ENCODE data around the gene ENTHD1.

GRCh38 chr22:39868741-39869140 lies 24.8 kb downstream of the ENTHD1 start:
- TF ChIP-seq CTCF (conservative IDR thresholded peaks at IDR 0.05) (no peak), ZFX (IDR thresholded peaks at IDR 0.05) (no peak)

Measured in C4-2B (cell line).